Left lung (tissue), 10 donors: ENCODE measurements around the gene SETD7. TPM values are rescaled to one million over a fixed set of nuclear protein-coding genes. Genes with fewer than 3 reads are reported as not detected.

Experiments
- ATAC-seq: fragments of 200-7000 bp; cut with Tn5 transposase; one replicate; pipeline ENCODE4 v1.9.1; 2020; ENCODE audit warnings: moderate library complexity
- DNase-seq, 4 donors: peaks; one replicate each; pipeline ENCODE4 v3.0.0-alpha.2; 2013 to 2020
- H3K27ac ChIP-seq, 2 donors: fragments of 200-600 bp; sonication (generic) in 1 of 2; one replicate each; pipeline versions ENCODE4 v1.5.0 to v1.8.0; 2020 to 2021
- H3K27me3 ChIP-seq, 2 donors: fragments of 200-600 bp; sonication (generic) in 1 of 2; one replicate each; pipeline versions ENCODE4 v1.5.0 to v1.8.0; 2020 to 2021
- H3K36me3 ChIP-seq, 2 donors: fragments of 200-600 bp; sonication (generic) in 1 of 2; one replicate each; pipeline versions ENCODE4 v1.5.0 to v1.8.0; 2020 to 2021
- H3K4me1 ChIP-seq, 2 donors: fragments of 200-600 bp; one replicate each; pipeline ENCODE4 v1.8.0; 2021
- H3K4me3 ChIP-seq, 2 donors: fragments of 200-600 bp; sonication (generic) in 1 of 2; one replicate each; pipeline versions ENCODE4 v1.5.0 to v1.8.0; 2020 to 2021; ENCODE audit warnings: mild to moderate bottlenecking in 1 of 2
- H3K9me3 ChIP-seq, 2 donors: fragments of 200-600 bp; sonication (generic) in 1 of 2; one replicate each; pipeline versions ENCODE4 v1.5.0 to v1.8.0; 2020 to 2021
- CTCF ChIP-seq, 2 donors: fragments of 200-600 bp; sonication (generic) in 1 of 2; IDR thresholded peaks; one replicate each; pipeline versions ENCODE4 v1.5.0 to v1.8.0; 2021; ENCODE audit warnings: antibody characterized with exemption in 2 of 2
- intact Hi-C, 2 donors: fragments of 100-400 bp; cut with DNase I; formaldehyde crosslinking; loops; one replicate each; pipeline versions ENCODE4 v1.11.2 to v1.14.2; 2022
- polyA plus RNA-seq, 6 donors: library from polyadenylated mRNA; unstranded; fragments of 120-200 nt; gene quantifications; one replicate each; pipeline ENCODE4 v1.2.1, GENCODE V29; 2013; ENCODE audit not compliant: insufficient read length in 6 of 6
- total RNA-seq, 2 donors: library from RNA; stranded (reverse); fragmentation: NEBNext Ultra II Directional; extraction: Animal tissue kit (Norgen Biotek cat#: 25700); gene quantifications; one replicate each; pipeline ENCODE4 v1.2.1, GENCODE V29; 2021
- donor health status: DM: no; HTN: yes; CAD: no.
- donor health status: DM: no; HTN: no; CAD: no.

SETD7 gene
- total and polyA plus RNA-seq, 8 donors = 17.2 to 51.7 (median 19.5) TPM

GRCh38 chr4:139508581-139509237 lies 47.3 kb downstream of the SETD7 start:
- intact Hi-C loops = no loop called here
- no peaks in the 10 kb centered on the region for H3K9me3 ChIP-seq
- no peak overlapping the region for H3K27ac ChIP-seq
- no peaks in the 10 kb centered on the region for H3K27me3 ChIP-seq
- H3K36me3 ChIP-seq = peaks cover 0 to 76% of the 10 kb centered on the region in 2 donors
- DNase-seq = no peak
- no peaks in the 10 kb centered on the region for H3K4me1 ChIP-seq
- ATAC-seq = no peak
- TF ChIP-seq CTCF (IDR thresholded peaks at IDR 0.05) = no peak
- no peak overlapping the region for H3K4me3 ChIP-seq

GRCh38 chr4:139506774-139507173 lies 49.2 kb downstream of the SETD7 start:
- no peak for TF ChIP-seq CTCF (IDR thresholded peaks at IDR 0.05)
- intact Hi-C loops = no loop called here
- H3K27ac ChIP-seq = no peak overlapping the region
- no peaks in the 10 kb centered on the region for H3K9me3 ChIP-seq
- DNase-seq (no peak), ATAC-seq (no peak)
- H3K4me3 ChIP-seq = no peak overlapping the region
- peaks cover 0 to 60% of the 10 kb centered on the region in 2 donors for H3K36me3 ChIP-seq
- H3K27me3 ChIP-seq = no peaks in the 10 kb centered on the region
- no peaks in the 10 kb centered on the region for H3K4me1 ChIP-seq

- ATAC-seq (no peak), DNase-seq (no peak)
- Histone ChIP-seq H3K4me1 (no peaks in the 10 kb centered on the region), H3K27ac (no peak overlapping the region), H3K9me3 (no peaks in the 10 kb centered on the region), H3K27me3 (no peaks in the 10 kb centered on the region), H3K36me3 (peaks cover 0 to 29% of the 10 kb centered on the region in 2 donors), H3K4me3 (no peak overlapping the region)
- intact Hi-C loops = loop anchor here in 1 of 2 donors (5.0 kb wide), 1 partner anchor 134 kb away; no protein-coding TSS in a partner anchor
- no peak for TF ChIP-seq CTCF (IDR thresholded peaks at IDR 0.05)
These were observed 52.3 kb downstream of the SETD7 start for GRCh38 chr4:139503622-139504166.

- ATAC-seq (peak; percentile 80), DNase-seq (peak in 1 of 4 donors; percentile 35)
- no peak for TF ChIP-seq CTCF (IDR thresholded peaks at IDR 0.05)
- Histone ChIP-seq H3K4me3 (no peak overlapping the region), H3K4me1 (no peaks in the 10 kb centered on the region), H3K27ac (no peak overlapping the region), H3K9me3 (no peaks in the 10 kb centered on the region), H3K27me3 (no peaks in the 10 kb centered on the region), H3K36me3 (peaks cover 0 to 18% of the 10 kb centered on the region in 2 donors)
- intact Hi-C loops = loop anchor here in 1 of 2 donors (5.0 kb wide), 1 partner anchor 135 kb away; no protein-coding TSS in a partner anchor
These were observed 53.8 kb downstream of the SETD7 start for GRCh38 chr4:139501927-139502899.
